ENCODE results near the gene KCNAB1.

- no peak for TF ChIP-seq CTCF (IDR thresholded peaks at IDR 0.05; ENCODE audit: low read depth, low read length, missing input control)
- TF ChIP-seq, protein P1, sequence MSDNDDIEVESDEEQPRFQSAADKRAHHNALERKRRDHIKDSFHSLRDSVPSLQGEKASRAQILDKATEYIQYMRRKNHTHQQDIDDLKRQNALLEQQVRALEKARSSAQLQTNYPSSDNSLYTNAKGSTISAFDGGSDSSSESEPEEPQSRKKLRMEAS (IDR thresholded peaks at IDR 0.05), result no peak
- no peak for TF ChIP-seq GABPA (IDR thresholded peaks at IDR 0.05 in 1 of 2, conservative IDR thresholded peaks at IDR 0.05 in 1 of 2)
- no peak for TF ChIP-seq HNF4A (conservative IDR thresholded peaks at IDR 0.05)
- no peak for TF ChIP-seq ATF3 (IDR thresholded peaks at IDR 0.05)
- TF ChIP-seq ZBTB33 (IDR thresholded peaks at IDR 0.05), result no peak
- TF ChIP-seq SP1 (IDR thresholded peaks at IDR 0.05), result no peak
- no peak for TF ChIP-seq EGR1 (IDR thresholded peaks at IDR 0.05; ENCODE audit: low read depth in 2 of 2)
- TF ChIP-seq TAF1 (conservative IDR thresholded peaks at IDR 0.05), result no peak
Measured at GRCh38 chr3:156533205-156533604, 412.8 kb downstream of the KCNAB1 start.

Measured in liver (tissue), 3 donors.